D721Med (cell line): Measurements from ENCODE around the gene PCDH15.

ENCODE experiments used
- DNase-seq: peaks from one replicate; pipeline ENCODE4 v3.0.0; 2011; ENCODE audit warnings: low spot score; ENCODE audit not compliant: insufficient read length
- FAIRE-seq: peaks from 2 replicates; lab custom pipeline; 2011; peaks lifted over from hg19 to GRCh38; lab: Jason Lieb, UNC
- CTCF ChIP-seq: IDR thresholded peaks from 2 replicates; pipeline ENCODE4 v1.5.1; 2012; ENCODE audit warnings: mild to moderate bottlenecking, control low read depth; ENCODE audit not compliant: insufficient read depth; ENCODE audit errors: missing control alignments

The PCDH15 gene

GRCh38 chr10:54666192-54666591 lies 134.8 kb downstream of the PCDH15 start:
- FAIRE-seq (no peak), DNase-seq (no peak)
- TF ChIP-seq CTCF, result no peak

- no peak for TF ChIP-seq CTCF
- no peak for FAIRE-seq
Observed at GRCh38 chr10:54665095-54665494, 135.9 kb downstream of the PCDH15 start.

GRCh38 chr10:54660397-54660796 lies 140.6 kb downstream of the PCDH15 start:
- FAIRE-seq, result no peak
- DNase-seq, result no peak
- no peak for TF ChIP-seq CTCF

More at GRCh38 chr10:54665095-54665494, 135.9 kb downstream of the PCDH15 start:
- DNase-seq, result no peak

- DNase-seq (no peak), FAIRE-seq (no peak)
- no peak for TF ChIP-seq CTCF
Observed at GRCh38 chr10:54656643-54657042, 144.4 kb downstream of the PCDH15 start.

- FAIRE-seq (no peak), DNase-seq (no peak)
- TF ChIP-seq CTCF, result no peak
Observed at GRCh38 chr10:54653518-54653917, 147.5 kb downstream of the PCDH15 start.

- FAIRE-seq (no peak), DNase-seq (no peak)
- no peak for TF ChIP-seq CTCF
Observed at GRCh38 chr10:54650547-54650946, 150.5 kb downstream of the PCDH15 start.

- DNase-seq (no peak), FAIRE-seq (no peak)
- TF ChIP-seq CTCF, result no peak
Observed at GRCh38 chr10:54622017-54622416, 179.0 kb downstream of the PCDH15 start.
